GM12801 (cell line): ENCODE measurements around the gene FSD1L.

Source experiments
- TF ChIP-seq, protein P1 (sequence below): IDR thresholded peaks from one replicate; pipeline ENCODE4 v1.5.1; 2011; ENCODE audit warnings: control low read depth; ENCODE audit not compliant: insufficient read length; ENCODE audit errors: extremely low read depth

The FSD1L gene

DNA sequence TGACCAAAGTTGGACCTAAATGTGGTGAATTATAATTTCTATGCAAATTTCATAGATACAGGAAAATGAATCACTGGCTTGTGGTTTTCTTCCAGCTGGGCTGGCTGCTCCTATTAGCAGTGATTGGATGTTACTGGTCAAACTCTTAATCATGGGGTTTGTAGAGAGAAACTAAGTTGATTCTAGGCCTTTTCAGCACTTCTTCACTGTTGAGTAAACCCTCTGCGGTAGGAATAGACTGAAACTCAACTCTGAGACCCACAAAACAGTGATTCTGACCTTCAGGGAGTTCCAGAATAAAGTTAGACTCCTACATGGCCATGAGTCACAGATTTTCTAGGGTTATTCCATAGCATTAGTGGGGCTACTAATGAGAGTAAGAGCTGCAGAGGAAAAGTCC lies 62.2 kb downstream of the FSD1L start:
- TF ChIP-seq, protein P1, sequence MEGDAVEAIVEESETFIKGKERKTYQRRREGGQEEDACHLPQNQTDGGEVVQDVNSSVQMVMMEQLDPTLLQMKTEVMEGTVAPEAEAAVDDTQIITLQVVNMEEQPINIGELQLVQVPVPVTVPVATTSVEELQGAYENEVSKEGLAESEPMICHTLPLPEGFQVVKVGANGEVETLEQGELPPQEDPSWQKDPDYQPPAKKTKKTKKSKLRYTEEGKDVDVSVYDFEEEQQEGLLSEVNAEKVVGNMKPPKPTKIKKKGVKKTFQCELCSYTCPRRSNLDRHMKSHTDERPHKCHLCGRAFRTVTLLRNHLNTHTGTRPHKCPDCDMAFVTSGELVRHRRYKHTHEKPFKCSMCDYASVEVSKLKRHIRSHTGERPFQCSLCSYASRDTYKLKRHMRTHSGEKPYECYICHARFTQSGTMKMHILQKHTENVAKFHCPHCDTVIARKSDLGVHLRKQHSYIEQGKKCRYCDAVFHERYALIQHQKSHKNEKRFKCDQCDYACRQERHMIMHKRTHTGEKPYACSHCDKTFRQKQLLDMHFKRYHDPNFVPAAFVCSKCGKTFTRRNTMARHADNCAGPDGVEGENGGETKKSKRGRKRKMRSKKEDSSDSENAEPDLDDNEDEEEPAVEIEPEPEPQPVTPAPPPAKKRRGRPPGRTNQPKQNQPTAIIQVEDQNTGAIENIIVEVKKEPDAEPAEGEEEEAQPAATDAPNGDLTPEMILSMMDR = no peak

DNA sequence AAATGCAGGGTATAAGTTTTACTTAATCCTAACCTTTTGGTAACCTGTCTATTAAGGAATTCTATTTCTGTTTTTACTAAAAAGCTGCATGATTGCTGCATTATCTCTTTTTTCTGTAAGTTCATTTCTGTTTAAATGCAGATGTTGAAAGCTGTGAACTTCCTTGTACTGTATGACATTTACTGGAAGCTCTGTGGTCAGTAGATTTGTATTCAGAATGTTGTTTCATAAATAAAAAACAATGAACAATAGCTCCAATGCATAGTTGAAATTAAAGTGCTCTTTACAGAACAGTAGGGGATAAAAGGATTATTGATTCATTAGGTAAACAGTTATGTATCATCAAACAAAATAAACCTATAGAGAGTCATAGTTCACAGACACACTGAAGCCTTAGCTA lies 63.6 kb downstream of the FSD1L start:
- TF ChIP-seq, protein P1 = no peak

DNA sequence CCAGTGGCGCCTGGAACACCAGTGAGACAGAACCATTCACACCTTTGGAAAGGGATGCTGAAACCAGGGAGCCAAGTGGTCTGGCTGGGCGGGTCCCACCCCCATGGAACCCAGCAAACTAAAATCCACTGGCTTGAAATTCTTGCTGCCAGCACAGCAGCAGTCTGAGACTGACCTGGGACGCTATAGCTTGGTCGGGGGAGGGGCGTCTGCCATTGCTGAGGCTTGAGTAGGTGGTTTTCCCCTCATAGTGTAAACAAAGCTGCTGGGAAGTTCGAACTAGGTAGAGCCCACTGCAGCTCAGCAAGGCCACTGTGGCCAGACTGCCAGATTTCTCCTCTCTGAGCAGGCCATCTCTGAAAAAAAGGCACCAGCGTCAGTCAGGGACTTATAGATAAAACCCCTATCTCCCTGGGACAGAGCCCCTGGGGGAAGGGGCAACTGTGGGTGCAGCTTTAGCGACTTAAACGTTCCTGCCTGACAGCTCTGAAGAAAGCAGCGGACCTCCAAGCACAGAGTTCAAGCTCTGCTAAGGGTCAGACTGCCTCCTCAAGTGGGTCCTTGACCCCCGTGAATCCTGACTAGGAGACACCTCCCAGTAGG lies 68.1 kb downstream of the FSD1L start:
- TF ChIP-seq, protein P1 = no peak

DNA sequence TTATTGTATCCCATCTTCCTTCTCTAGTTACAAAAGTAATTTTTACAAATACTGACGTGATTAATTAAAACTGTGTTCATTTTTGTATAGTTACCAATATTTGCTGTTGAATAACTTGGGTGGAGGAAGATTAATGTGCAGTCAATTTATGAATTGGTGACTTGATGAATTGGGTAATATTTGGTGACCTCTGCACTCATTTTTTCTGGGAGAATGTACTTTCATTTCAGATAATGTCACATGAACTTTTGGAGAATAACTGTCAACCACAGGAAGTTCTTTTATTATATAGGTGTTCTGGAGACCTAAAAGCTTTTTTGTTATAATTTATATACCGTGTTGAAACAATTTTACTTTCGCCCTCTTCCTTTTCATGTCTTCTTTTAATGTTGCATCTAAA lies 83.7 kb downstream of the FSD1L start:
- TF ChIP-seq, protein P1 = no peak

DNA sequence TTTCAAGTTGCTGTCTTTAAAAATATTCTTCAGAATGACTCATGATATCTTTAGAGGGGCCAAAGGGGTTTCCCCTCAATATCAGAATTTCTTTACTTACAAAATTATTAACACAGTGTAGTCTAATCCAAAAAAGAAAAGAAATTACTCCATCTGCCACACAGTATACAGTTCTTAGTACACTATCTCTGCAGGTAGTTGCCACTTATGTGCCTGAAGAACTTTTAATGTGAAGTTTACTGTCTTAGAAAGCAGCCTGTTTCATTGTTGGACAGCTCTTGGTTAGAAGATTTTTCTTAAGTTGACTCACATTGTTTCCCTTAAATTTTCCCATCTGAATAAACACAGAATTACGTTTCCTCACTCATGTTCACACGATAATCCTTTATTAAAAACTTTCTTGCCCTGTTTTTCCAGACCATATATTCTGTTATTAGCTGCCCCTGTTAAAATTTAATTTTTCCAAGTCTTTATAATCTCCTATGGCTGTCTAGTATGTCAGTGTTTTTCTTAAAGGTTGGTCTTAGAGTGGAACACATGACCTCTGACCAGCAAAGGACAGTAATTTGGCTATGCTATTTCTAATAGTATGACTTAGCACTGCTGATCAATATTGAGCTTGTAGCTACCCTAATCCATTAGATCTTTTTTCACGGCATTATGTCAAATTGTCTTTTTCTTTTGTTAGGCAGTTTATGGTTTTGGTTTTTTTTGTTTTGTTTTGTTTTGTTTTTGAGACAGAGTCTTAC lies 88.3 kb downstream of the FSD1L start:
- TF ChIP-seq, protein P1 = no peak

DNA sequence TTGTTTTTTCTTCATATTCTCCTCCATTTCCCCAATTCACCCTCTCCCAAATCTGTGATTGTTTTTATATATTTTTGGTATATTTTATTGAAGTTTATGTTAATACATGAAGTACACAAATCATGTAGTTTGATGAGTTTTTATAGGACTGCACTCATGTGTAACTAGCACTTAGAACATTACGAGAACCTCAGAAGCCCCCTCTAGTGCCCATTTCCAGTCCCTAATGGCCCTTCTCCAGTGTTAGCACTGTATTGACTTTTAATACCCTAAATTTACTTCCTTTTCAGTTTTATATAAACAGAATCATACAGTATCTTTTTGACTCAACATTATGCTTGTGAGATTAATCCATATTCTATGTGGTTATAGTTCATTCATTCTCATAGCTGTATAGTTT lies 91.6 kb downstream of the FSD1L start:
- TF ChIP-seq, protein P1 = no peak

DNA sequence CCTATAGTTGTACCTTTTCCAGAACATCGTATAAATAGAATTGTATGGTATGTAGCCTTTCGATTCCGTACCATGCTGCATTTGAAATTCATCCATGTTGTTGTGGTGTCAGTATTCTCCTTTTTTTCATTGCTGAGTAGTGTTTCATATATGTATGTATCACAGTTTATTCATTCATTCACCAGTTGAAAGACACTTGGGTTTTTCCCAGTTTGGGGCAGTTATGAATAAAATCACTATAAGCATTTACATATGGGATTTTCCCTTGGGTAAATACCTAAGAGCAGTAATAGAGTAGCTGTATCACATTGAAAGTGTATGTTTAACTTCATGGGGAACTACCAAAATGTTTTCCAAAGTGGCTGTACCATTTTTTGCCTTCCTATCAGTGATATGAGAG lies 94.0 kb downstream of the FSD1L start:
- TF ChIP-seq, protein P1 = no peak
